T47D (cell line): ENCODE data around the gene SPECC1.

ENCODE experiments used
- DNase-seq, 2 experiments: peaks; one replicate each; pipeline versions ENCODE4 v3.0.0 to v3.0.0-alpha.2; 2011 to 2012; ENCODE audit warnings: low read depth in 1 of 2, low spot score in 1 of 2
- JUND ChIP-seq: IDR thresholded peaks from 2 replicates; pipeline ENCODE4 v1.6.1; 2012; ENCODE audit warnings: low read depth
- in situ Hi-C: cut with HindIII; loops from 2 replicates; pipeline ENCODE4 v1.10.0; 2016; ENCODE audit warnings: low sequenced_read_pairs, low pct_unique_long_range_greater_than_20kb

SPECC1 gene

DNA sequence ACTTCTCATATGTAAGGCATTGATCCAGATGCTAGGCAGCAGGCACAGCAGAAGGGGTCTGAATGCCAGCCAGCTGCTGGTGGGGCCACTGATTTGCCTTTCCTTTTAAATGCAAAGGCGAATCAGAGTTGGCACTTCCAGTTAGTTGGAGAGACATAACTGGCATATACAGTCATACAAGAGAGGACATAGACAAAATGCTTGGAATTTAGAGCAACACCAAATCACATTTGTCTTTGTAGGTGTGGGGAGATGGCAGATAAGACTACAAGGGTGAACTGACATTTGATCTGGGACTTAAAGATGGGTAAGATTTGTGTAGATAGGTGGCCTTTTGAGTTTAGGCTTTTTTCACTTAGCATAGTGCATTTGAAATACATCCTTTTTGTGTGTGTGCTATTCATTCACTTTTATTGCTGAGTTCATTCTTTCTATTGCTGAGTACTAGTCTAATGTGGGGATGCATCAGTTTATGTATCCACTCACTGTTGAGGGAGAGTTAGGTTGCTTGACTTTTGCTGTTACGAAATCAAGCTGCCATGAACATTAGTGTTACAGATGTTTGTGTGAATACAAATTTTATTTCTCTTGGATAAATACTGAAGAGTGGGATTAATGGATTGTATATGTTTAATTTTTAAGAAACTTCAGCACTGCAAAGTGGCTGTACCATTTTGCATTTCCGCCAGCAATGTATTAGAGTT is 74.1 kb downstream of the SPECC1 start:
- TF ChIP-seq JUND, result no peak
- DNase-seq, result no peak
- in situ Hi-C loops, result no loop called here

DNA sequence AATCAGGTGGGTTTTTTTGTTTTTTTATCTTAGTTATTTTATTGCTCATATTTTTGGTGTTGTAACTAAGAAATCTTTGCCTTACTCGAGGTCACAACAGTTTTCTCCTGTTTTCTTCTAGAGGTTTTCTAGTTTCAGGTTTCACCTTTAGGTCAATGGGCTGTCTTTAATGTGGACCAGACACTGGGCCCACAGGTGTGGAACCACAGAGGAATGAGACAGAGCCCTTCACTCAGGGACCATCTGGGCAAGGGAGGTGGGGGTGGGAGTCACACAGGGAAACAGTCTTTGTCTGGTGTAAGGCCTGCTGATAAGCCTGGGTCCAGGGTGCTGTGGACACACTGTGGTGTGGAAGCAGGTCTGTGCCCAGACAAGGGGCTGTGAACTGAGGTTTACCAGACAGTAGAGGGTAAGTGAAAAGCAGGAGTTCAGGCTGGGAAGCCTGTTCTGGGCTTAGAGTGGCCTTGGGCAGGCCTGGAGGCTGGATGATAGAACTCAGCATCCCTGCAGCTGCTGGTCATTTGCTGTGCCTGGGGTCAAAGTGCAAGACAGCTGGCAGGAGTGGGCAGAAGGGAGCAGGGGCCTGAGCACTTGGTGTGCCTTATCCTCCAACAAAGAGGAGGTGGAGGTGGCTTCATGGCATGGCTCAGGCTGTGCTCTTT is 75.6 kb downstream of the SPECC1 start:
- in situ Hi-C loops, result no loop called here
- TF ChIP-seq JUND, result no peak
- no peak for DNase-seq

DNA sequence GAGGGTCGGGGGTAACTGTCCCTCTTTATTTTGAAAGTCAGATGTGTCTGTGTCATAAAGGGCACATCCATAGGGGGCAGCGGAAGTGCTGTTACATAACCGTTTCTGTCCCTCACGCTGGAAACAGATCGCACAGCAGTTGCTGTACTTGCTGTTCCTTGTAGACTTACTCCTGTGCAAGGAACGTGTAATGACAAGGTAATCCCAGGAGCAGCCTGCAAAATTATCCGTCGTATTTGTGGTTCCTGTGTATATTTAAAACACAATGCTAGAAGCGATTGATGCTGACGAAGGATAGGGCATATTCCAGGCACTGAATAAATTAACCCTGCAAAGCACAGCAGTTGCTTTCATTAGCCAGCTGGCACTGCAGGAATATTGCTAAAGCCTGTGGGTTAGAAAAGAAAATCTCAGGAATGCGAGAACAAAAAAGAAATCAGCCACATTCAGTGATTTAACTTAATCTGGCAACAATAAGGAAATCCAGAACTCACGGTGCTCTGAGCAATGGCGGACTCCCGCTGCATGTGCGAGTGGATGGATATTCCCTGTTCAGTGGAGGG is 76.2 kb downstream of the SPECC1 start:
- no peak for DNase-seq
- TF ChIP-seq JUND, result no peak
- in situ Hi-C loops, result no loop called here

DNA sequence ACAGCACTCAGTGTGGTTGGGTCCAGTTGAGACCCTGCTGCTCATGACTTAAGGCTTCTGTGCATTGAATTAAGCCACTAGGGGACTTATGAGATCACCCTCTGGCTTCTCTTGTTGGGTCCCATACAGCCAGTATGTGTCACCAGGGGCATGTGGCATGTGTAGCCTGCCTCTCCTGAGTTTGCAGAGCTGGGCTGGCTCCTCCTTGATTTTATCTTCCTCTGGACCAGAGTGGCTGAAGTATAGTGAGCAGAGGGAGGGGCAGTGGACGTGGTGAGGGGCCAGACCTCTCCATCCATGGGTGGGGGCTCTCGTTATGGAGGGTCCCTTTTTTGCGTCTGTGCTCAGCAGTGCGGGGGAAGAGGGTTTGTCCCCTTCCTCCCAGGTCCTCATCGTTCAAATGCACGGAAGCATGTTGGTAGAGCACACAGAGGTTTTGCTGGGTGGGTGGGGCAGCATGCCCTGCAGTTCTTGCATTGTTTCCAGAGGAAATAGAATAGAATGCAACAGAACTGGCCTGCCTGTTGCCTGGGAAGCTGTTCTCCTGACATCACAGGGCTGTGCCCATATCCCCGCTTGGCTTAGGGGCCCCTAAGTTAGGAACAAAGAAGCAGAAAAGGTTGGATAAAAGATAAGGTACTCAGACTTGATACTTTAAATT is 77.4 kb downstream of the SPECC1 start:
- peak in 1 of 2 experiments; percentile 43 for DNase-seq
- no peak for TF ChIP-seq JUND
- in situ Hi-C loops, result no loop called here

DNA sequence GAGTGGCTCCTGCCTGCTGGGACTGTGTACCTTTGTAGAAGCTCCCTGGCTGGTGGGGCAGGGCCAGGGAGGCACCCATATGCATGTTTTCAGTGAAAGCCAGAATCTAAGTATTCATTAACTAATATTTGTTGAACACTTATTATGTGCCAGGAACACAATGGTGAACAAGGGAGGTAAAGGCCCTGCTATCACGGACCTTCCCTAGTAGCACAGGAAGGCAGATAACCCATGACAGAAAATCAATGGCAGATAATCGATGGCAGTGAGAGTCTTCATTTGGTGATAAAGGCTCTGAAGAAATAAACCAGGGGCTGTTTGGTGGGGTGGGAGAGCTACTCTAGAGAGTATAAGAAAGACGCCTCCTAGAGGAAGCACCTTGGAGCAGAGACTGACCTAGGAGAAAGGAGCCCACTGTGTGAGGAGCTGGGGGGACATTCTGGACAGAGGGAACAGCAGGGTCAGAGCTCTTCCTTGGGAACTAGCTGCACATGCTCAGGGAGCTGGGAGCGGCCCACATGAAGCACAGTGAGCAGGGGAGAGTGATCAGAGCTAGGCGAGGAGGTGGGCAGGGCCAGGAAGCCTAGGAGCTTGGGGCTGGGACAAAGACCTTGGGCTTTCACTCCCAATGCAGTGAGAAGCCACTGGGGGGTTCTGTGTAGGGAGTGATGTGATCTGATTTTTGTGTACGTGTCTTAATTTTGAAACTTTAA is 78.5 kb downstream of the SPECC1 start:
- in situ Hi-C loops, result no loop called here
- TF ChIP-seq JUND, result no peak
- no peak for DNase-seq

DNA sequence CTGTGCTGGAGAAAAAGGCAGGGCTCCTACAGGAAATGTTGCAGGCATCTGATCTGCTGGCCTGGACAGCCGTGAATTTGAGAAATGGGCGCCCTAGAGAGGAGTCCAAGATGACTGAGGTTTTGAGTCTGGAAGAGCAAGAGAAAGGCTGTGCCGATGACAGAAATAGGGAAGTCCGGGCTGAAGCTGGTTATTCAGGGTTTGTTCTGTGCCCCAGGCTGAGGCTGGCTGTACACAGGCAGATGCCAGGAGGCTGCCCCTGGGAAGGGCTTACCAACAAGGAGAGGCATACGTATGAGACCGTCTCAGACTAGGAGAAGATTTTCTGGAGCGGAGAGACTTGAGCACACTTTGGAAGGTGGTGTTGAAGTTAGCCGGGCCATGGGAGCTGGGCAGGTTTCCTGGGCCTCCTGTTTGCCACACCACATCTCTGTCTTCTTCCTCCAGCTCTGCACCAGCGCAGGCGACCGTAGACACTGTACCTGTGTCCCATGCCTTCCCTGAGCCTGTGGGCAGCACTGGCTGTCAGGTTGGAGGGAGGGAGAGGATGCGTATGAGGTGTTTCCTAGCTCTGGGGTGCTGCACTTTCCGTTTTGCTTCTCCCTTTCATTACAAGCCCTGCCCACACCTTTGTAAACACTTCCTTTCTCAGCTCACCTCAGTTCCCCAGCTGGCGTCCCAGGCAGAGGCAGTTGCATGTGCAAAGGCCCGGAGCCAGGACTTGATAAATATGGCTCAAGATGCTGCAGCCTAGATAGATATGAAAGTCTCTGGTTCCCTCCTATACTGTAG is 80.8 kb downstream of the SPECC1 start:
- in situ Hi-C loops, result no loop called here

DNA sequence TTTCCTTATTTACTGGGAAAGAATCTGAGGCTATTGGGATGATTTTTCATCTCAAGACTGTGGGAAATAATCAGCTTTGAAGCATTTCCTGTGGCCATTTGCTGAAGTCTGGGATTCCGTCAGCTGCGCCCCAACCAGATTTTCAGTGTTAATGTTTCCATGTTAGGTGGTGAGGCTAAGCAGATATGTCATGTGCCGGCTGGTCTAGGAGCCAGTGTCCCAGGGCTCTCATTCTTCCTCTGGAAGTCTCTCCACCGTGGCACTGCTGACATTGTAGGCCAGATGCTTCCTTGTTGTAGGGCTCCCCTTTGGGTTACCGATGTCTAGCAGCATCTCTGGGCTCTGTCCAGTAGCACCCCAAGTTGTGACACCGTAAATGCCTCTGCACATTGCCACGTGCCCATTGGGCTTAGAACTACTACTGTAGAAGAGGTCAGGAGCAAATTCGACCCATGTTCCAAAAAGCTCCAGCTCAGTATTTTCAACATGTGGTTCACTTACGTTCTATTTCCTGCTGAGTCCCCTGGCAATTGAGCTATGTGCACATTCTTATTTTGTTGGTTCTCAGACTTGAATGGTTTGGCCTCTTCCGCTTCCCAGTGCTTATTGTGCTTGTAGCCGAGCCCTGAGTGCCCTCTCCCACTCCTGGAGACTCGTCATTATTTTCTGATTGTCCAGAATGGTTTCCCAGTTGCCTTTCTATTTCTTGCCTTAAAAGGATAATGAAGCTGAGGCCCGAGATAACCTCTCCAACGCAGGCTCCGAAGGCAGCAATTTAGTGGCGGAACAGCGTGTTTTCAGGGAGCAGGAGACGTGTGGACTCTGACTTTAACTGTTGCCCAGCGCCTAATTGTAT is 82.2 kb downstream of the SPECC1 start:
- no peak for TF ChIP-seq JUND
- DNase-seq, result no peak
- in situ Hi-C loops, result no loop called here

More for the DNA sequence above, 80.8 kb downstream of the SPECC1 start:
- DNase-seq, result peak; percentile 53 to 65
- TF ChIP-seq JUND, result no peak

DNA sequence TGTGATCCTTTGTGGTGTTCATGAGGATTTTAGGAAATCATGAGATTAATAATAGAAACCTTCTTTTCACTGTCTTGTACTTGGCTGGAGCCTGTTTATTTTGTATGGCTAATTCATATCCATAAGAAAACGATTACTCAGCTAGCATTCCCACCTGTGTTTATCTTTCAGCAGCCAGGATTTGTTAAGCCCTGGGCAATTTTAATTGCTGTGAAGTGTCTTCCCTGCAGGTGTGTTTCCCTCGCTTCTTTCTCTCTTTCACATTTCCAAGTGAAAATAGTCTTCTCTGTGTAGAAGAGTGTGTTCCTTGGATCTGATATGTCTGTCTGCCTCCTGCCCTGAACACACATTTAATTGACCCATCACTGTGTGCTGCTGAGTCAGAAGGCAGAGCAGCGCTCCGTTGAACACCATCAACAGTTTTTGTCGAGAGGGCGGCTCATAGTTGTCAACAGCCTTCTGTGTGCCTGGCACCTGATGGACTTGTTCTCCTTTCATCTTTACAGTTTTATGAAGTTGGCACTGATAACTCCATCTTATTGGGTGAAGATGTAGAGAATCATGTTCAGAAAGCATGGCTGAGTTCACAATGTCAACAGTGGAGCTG is 83.2 kb downstream of the SPECC1 start:
- in situ Hi-C loops, result no loop called here
- no peak for DNase-seq
- TF ChIP-seq JUND, result no peak

DNA sequence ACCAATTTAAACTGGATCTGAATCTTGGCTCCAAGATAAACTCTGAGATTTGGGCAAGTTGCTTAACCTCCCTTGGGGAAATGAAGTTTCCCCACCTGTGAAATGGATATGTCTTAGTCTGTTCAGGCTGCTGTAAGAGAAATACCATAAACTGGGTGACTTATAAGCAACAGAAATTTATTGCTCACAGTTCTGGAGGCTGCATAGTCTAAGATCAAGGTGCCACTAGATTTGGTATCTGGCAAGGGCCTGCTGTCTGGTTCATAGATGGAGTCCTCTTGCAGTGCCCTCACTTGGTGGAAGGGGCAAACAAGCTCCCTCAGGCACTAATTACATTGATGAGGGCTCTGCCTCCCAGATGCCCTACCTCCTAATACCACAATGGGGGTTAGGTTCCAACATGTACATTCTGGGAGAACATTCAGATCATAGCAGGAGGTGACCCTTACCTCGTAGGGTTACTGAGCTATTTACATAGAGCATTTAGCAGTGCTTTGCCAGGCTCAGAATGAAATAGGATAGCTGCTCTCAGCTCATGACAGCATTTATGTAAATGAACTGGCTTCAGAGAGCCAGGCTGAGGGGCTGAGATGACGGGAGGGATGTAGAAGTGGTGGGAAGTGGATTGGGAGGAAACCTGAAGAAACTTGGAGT is 83.9 kb downstream of the SPECC1 start:
- TF ChIP-seq JUND, result no peak
- in situ Hi-C loops, result no loop called here
- DNase-seq, result no peak

DNA sequence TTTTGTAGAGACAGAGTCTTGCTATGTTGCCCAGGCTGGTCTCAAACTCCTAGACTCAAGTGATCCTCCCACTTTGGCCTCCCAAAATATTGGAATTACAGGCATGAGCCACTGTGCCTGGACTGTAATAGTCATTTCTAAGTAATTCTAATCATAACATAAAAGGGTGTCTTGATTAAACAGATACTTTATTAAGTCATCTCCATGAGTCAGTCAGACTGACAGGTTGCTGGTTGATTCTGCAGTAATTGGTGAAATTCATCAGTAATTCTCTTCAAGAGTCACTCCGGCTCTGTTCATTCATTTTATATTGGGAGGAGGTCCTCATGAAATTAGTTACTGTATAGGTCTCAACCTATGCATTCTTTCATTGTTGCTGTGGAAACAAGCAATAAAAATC is 85.6 kb downstream of the SPECC1 start:
- DNase-seq, result no peak
- in situ Hi-C loops, result no loop called here
- TF ChIP-seq JUND, result no peak
